Astrocyte (in vitro differentiated cells and primary cell): Measurements from ENCODE around the gene PLXND1. TPM values are rescaled to one million over a fixed set of nuclear protein-coding genes. Genes with fewer than 3 reads are reported as not detected.

Experiments
- DNase-seq: peaks from one replicate; pipeline ENCODE4 v3.0.0-alpha.2; 2010; ENCODE audit warnings: low read depth
- FAIRE-seq: peaks from 2 replicates; lab custom pipeline; 2011; peaks lifted over from hg19 to GRCh38; lab: Jason Lieb, UNC
- H2AFZ ChIP-seq: 2 replicates; pipeline ENCODE4 v1.6.0; 2012; ENCODE audit warnings: low read depth, low read length, inconsistent platforms
- H3K27ac ChIP-seq: 2 replicates; pipeline ENCODE4 v1.5.1; 2011; ENCODE audit warnings: low read depth, low read length, inconsistent platforms
- H3K27me3 ChIP-seq: 2 replicates; pipeline ENCODE4 v1.6.0; 2011; ENCODE audit warnings: low read length, inconsistent platforms; ENCODE audit not compliant: insufficient read depth
- H3K36me3 ChIP-seq: 2 replicates; pipeline ENCODE4 v1.5.1; 2011; ENCODE audit warnings: low read length, inconsistent platforms; ENCODE audit not compliant: insufficient read depth
- H3K4me1 ChIP-seq: 2 replicates; pipeline ENCODE4 v1.5.1; 2011; ENCODE audit warnings: low read length, inconsistent platforms; ENCODE audit not compliant: insufficient read depth
- H3K4me2 ChIP-seq: 2 replicates; pipeline ENCODE4 v1.6.0; 2012; ENCODE audit warnings: low read length, inconsistent platforms
- H3K4me3 ChIP-seq: 2 replicates; pipeline ENCODE4 v1.5.1; 2011; ENCODE audit warnings: low read depth, mild to moderate bottlenecking, low read length, inconsistent platforms; ENCODE audit not compliant: insufficient read depth
- H3K79me2 ChIP-seq: 2 replicates; pipeline ENCODE4 v1.6.0; 2012; ENCODE audit warnings: mild to moderate bottlenecking, low read length, inconsistent platforms; ENCODE audit not compliant: insufficient read depth
- H3K9ac ChIP-seq: 2 replicates; pipeline ENCODE4 v1.6.0; 2012; ENCODE audit warnings: mild to moderate bottlenecking, low read length, inconsistent platforms
- H3K9me3 ChIP-seq: 2 replicates; pipeline ENCODE4 v1.5.1; 2012; ENCODE audit warnings: low read depth, mild to moderate bottlenecking, low read length, inconsistent platforms; ENCODE audit not compliant: insufficient read depth
- H4K20me1 ChIP-seq: 2 replicates; pipeline ENCODE4 v1.6.0; 2012; ENCODE audit warnings: low read length, inconsistent platforms; ENCODE audit not compliant: insufficient read depth
- H3K27ac Mint-ChIP-seq: one replicate; pipeline ENCODE4 v1.8.0; 2021; ENCODE audit warnings: mild to moderate bottlenecking, mixed read lengths; ENCODE audit not compliant: unreplicated experiment
- H3K27me3 Mint-ChIP-seq: one replicate; pipeline ENCODE4 v1.8.0; 2021; ENCODE audit warnings: low read depth, mixed read lengths; ENCODE audit not compliant: unreplicated experiment
- H3K36me3 Mint-ChIP-seq: one replicate; pipeline ENCODE4 v1.8.0; 2021; ENCODE audit warnings: low read depth, mixed read lengths; ENCODE audit not compliant: unreplicated experiment
- H3K4me1 Mint-ChIP-seq: one replicate; pipeline ENCODE4 v1.8.0; 2021; ENCODE audit warnings: low read depth, mixed read lengths; ENCODE audit not compliant: unreplicated experiment
- H3K4me3 Mint-ChIP-seq: one replicate; pipeline ENCODE4 v1.8.0; 2021; ENCODE audit warnings: mild to moderate bottlenecking, moderate library complexity, mixed read lengths; ENCODE audit not compliant: unreplicated experiment
- H3K9me3 Mint-ChIP-seq: one replicate; pipeline ENCODE4 v1.8.0; 2021; ENCODE audit warnings: mild to moderate bottlenecking, mixed read lengths; ENCODE audit not compliant: unreplicated experiment
- EZH2 ChIP-seq: IDR thresholded peaks from 2 replicates; pipeline ENCODE4 v1.6.1; 2012; ENCODE audit warnings: mild to moderate bottlenecking, low read length, inconsistent platforms; ENCODE audit not compliant: insufficient read depth
- total RNA-seq: library from RNA; stranded (reverse); gene quantifications from 2 replicates; pipeline ENCODE4 v1.2.1, GENCODE V29; 2021
- TF ChIP-seq, protein P1 (sequence below): IDR thresholded peaks from 2 replicates; pipeline ENCODE4 v1.5.1; 2011; ENCODE audit warnings: low read depth, mild to moderate bottlenecking, inconsistent platforms, low read length, moderate library complexity; ENCODE audit not compliant: insufficient read depth

Gene PLXND1
- total RNA-seq, 1 donor from 2014 or later: 184 TPM

DNA sequence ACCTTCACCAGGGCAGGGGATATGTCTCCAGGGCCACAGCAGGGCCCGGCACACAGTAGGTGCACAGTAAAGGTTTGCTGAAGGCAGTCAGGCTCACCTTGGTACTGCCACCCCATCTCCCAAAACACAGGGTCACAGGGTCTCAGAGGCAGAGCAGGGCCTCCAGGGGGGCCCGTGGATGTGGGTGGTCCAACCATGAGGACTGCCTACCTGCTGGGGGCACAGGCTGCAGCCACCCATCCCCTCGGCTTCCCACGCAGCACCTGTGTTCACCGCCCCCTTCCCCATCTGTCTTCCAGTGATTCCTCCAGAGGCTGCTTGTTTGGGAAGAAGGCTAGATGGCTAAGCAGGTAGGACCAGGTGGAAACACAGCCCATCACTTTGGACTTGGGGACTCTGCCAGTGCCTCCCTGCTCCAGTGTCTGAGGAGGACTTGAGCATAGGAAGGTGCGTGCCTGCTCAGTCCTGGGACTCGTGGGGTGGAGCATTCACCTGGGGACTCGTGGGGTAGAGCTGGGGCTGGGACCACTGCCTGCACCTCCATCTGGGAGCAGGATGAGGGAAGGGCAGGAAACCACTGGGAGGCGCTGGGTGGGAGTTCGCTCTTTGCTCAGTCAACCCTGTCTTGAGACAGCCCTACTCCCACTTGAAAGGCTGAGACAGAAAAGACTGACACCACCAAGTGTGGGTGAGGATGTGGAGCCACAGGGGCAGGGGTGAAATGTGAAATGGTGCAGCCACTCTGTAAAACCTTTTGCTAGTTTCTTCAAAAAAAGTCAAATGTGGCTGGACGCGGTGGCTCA is 18.8 kb upstream of the PLXND1 start:
- Histone ChIP-seq H2AFZ (peak overlapping the region; percentile 26), H3K9ac (no peak overlapping the region), H3K4me2 (peak overlapping the region; percentile 29), H4K20me1 (no peaks in the 10 kb centered on the region), H3K4me3 (no peak overlapping the region), H3K27ac (peak overlapping the region; percentile 47), H3K27me3 (no peaks in the 10 kb centered on the region), H3K36me3 (no peaks in the 10 kb centered on the region), H3K79me2 (no peaks in the 10 kb centered on the region), H3K4me1 (peaks cover 43% of the 10 kb centered on the region), H3K9me3 (no peaks in the 10 kb centered on the region)
- peaks cover 31% of the 10 kb centered on the region for H3K4me1 Mint-ChIP-seq
- DNase-seq (no peak), FAIRE-seq (no peak)
- H3K27ac Mint-ChIP-seq: peak overlapping the region; percentile 62
- TF ChIP-seq EZH2: no peak
- TF ChIP-seq, protein P1, sequence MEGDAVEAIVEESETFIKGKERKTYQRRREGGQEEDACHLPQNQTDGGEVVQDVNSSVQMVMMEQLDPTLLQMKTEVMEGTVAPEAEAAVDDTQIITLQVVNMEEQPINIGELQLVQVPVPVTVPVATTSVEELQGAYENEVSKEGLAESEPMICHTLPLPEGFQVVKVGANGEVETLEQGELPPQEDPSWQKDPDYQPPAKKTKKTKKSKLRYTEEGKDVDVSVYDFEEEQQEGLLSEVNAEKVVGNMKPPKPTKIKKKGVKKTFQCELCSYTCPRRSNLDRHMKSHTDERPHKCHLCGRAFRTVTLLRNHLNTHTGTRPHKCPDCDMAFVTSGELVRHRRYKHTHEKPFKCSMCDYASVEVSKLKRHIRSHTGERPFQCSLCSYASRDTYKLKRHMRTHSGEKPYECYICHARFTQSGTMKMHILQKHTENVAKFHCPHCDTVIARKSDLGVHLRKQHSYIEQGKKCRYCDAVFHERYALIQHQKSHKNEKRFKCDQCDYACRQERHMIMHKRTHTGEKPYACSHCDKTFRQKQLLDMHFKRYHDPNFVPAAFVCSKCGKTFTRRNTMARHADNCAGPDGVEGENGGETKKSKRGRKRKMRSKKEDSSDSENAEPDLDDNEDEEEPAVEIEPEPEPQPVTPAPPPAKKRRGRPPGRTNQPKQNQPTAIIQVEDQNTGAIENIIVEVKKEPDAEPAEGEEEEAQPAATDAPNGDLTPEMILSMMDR: no peak
- no peak overlapping the region for H3K4me3 Mint-ChIP-seq
- no peaks in the 10 kb centered on the region for H3K27me3 Mint-ChIP-seq
- H3K36me3 Mint-ChIP-seq: no peaks in the 10 kb centered on the region
- no peaks in the 10 kb centered on the region for H3K9me3 Mint-ChIP-seq

DNA sequence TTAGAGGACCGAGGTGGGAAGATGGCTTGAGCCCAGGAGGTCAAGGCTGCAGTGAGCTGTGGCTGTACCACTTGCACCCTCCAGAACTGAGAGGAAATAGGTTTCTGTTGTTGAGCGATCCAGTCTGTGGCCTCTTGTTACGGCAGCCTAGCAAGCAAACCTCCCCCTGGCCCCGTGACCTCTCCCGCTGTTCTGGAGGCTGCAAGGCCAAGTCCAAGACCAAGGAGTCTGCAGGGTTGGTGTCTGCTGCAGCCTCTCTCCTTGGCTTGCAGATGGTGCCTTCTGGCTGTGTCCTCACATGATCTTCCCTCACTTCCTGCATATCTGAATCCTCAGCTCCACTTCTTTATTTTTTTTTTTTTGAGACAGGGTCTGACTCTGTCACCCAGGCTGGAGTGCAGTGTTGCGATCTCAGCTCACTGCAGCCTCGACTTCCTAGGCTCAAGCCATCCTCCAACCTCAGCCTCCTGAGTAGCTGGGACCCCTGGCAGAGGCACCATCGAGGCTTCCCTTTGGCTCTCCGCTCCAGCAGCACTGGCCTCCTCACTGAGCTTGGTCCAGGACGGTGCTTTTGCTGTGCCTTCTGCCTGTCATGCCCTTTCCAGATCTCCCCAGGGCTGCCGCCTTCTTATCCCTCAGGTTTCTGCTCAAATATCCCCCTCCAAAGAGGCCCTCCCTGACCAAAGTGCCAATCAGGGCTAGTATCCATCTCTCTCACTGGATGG is 18.0 kb upstream of the PLXND1 start:
- Mint-ChIP-seq H3K27me3 (no peaks in the 10 kb centered on the region), H3K4me1 (peaks cover 31% of the 10 kb centered on the region), H3K36me3 (no peaks in the 10 kb centered on the region), H3K27ac (peak overlapping the region; percentile 69), H3K4me3 (no peak overlapping the region), H3K9me3 (no peaks in the 10 kb centered on the region)
- no peak overlapping the region for H3K4me3 ChIP-seq
- no peak for FAIRE-seq
- H3K27ac ChIP-seq: no peak overlapping the region
- peaks cover 43% of the 10 kb centered on the region for H3K4me1 ChIP-seq
- no peaks in the 10 kb centered on the region for H4K20me1 ChIP-seq
- DNase-seq: no peak
- no peaks in the 10 kb centered on the region for H3K9me3 ChIP-seq
- H3K36me3 ChIP-seq: no peaks in the 10 kb centered on the region
- H2AFZ ChIP-seq: no peak overlapping the region
- no peak overlapping the region for H3K9ac ChIP-seq
- TF ChIP-seq, protein P1: no peak
- TF ChIP-seq EZH2: no peak
- H3K79me2 ChIP-seq: no peaks in the 10 kb centered on the region
- H3K4me2 ChIP-seq: no peak overlapping the region
- no peaks in the 10 kb centered on the region for H3K27me3 ChIP-seq
